Endothelial cell of umbilical vein (primary cell): ENCODE data around the gene BMPR1B. TPM values are rescaled to one million over a fixed set of nuclear protein-coding genes. Genes with fewer than 3 reads are reported as not detected.

Experiments used
- BruUV-seq: library from RNA; stranded (reverse); fragments of 400-500 nt; replicated peaks from 2 replicates; lab custom pipeline; 2021; lab: Mats Ljungman, UMichigan
- CTCF ChIA-PET: fragments of 300-600, 350-600 bp; sonication (Branson Sonifier 250); formaldehyde crosslinking; loops from one replicate; lab custom pipeline; 2021; ENCODE audit warnings: antibody characterized with exemption, inconsistent platforms; lab: Charles Lee
- POLR2A ChIA-PET: fragments of 300-600, 350-600 bp; sonication (Branson Sonifier 250); formaldehyde crosslinking; loops from one replicate; lab custom pipeline; 2021; ENCODE audit warnings: antibody characterized with exemption, inconsistent platforms; lab: Charles Lee
- DNase-seq: peaks from one replicate; pipeline ENCODE4 v3.0.0-alpha.2; 2011; ENCODE audit warnings: low read depth, low spot score
- FAIRE-seq: peaks from 2 replicates; lab custom pipeline; 2011; peaks lifted over from hg19 to GRCh38; lab: Jason Lieb, UNC
- H2AFZ ChIP-seq: 2 replicates; pipeline ENCODE4 v1.6.0; 2012; ENCODE audit warnings: low read depth, low read length, control low read depth, inconsistent platforms
- H3K27ac ChIP-seq: 2 replicates; pipeline ENCODE4 v1.5.1; 2011; ENCODE audit warnings: low read depth, mild to moderate bottlenecking, control low read depth, low read length, moderate library complexity; ENCODE audit not compliant: insufficient read depth
- H3K27me3 ChIP-seq, 2 experiments: 2 replicates each; pipeline versions ENCODE4 v1.6.0 to v1.6.1; 2011; ENCODE audit warnings: low read length in 2 of 2, mixed read lengths in 1 of 2; ENCODE audit not compliant: control insufficient read depth in 2 of 2, insufficient read depth in 2 of 2
- H3K36me3 ChIP-seq, 2 experiments: 2 replicates in 1 of 2; 3 replicates in 1 of 2; pipeline ENCODE4 v1.5.1; 2011; ENCODE audit warnings: low read length in 2 of 2, mild to moderate bottlenecking in 1 of 2, moderate library complexity in 1 of 2; ENCODE audit not compliant: control insufficient read depth in 2 of 2, insufficient read depth in 2 of 2; ENCODE audit errors: extremely low read depth in 1 of 2
- H3K4me1 ChIP-seq: 3 replicates; pipeline ENCODE4 v1.5.1; 2011; ENCODE audit warnings: mild to moderate bottlenecking, low read length; ENCODE audit not compliant: control insufficient read depth, insufficient read depth; ENCODE audit errors: extremely low read depth
- H3K4me2 ChIP-seq: 2 replicates; pipeline ENCODE4 v1.6.1; 2011; ENCODE audit warnings: low read length, control low read depth, mixed read lengths; ENCODE audit not compliant: insufficient read depth
- H3K4me3 ChIP-seq, 3 experiments: fragments of 200-600 bp in 1 of 3; sonication (generic), shearing (Covaris generic) in 1 of 3; replicated peaks in 1 of 3; 2 replicates each; pipeline ENCODE4 v1.5.1; 2011 to 2016; ENCODE audit warnings: control low read depth in 3 of 3, low read length in 3 of 3, mild to moderate bottlenecking in 2 of 3, inconsistent platforms in 1 of 3, low read depth in 1 of 3, moderate library complexity in 1 of 3; ENCODE audit not compliant: insufficient read depth in 1 of 3
- H3K79me2 ChIP-seq: 2 replicates; pipeline ENCODE4 v1.6.0; 2012; ENCODE audit warnings: low read length, inconsistent platforms; ENCODE audit not compliant: control insufficient read depth, insufficient read depth
- H3K9ac ChIP-seq: replicated peaks from 2 replicates; pipeline ENCODE3; 2011; ENCODE audit warnings: low read length, control low read depth; ENCODE audit not compliant: insufficient read depth; ENCODE audit errors: extremely low read depth
- H3K9me1 ChIP-seq: replicated peaks from 3 replicates; pipeline ENCODE4 v1.6.0; 2011; ENCODE audit warnings: mild to moderate bottlenecking, low read length; ENCODE audit not compliant: control insufficient read depth, insufficient read depth; ENCODE audit errors: extremely low read depth
- H3K9me3 ChIP-seq: replicated peaks from 2 replicates; pipeline ENCODE4 v1.5.1; 2012; ENCODE audit warnings: low read length, inconsistent platforms; ENCODE audit not compliant: control insufficient read depth, insufficient read depth
- H4K20me1 ChIP-seq: replicated peaks from 2 replicates; pipeline ENCODE3; 2011; ENCODE audit warnings: mild to moderate bottlenecking, low read length; ENCODE audit not compliant: control insufficient read depth, insufficient read depth; ENCODE audit errors: extremely low read depth
- EZH2 ChIP-seq: IDR thresholded peaks from 2 replicates; pipeline ENCODE4 v1.6.1; 2012; ENCODE audit warnings: borderline replicate concordance, low read depth, mild to moderate bottlenecking, moderate library complexity, low read length, inconsistent platforms; ENCODE audit not compliant: severe bottlenecking
- FOS ChIP-seq: IDR thresholded peaks from 2 replicates; pipeline ENCODE4 v1.6.1; 2011; ENCODE audit warnings: mild to moderate bottlenecking, low read length, moderate library complexity, borderline replicate concordance; ENCODE audit not compliant: insufficient read depth
- GATA2 ChIP-seq: IDR thresholded peaks from 2 replicates; pipeline ENCODE4 v1.7.0; 2011; ENCODE audit warnings: low read depth, mild to moderate bottlenecking, moderate library complexity, mixed read lengths, low read length; ENCODE audit not compliant: insufficient read length, insufficient read depth
- MYC ChIP-seq: IDR thresholded peaks from one replicate; pipeline ENCODE4 v1.6.1; 2011; ENCODE audit warnings: mild to moderate bottlenecking, low read depth, low read length
- POLR2A ChIP-seq: IDR thresholded peaks from 2 replicates; pipeline ENCODE4 v1.6.1; 2012; ENCODE audit warnings: low read depth, mild to moderate bottlenecking, control low read depth, low read length
- POLR2AphosphoS5 ChIP-seq: IDR thresholded peaks from 2 replicates; pipeline ENCODE4 v1.6.1; 2012; ENCODE audit warnings: low read depth, mild to moderate bottlenecking, control low read depth, low read length, moderate library complexity; ENCODE audit not compliant: insufficient read depth
- dilution Hi-C: fragments of 300-500 bp; cut with MboI; formaldehyde crosslinking; loops from one replicate; pipeline ENCODE4 v1.15.0; 2019; ENCODE audit warnings: low sequenced_read_pairs; ENCODE audit not compliant: extremely low pct_ligation_motif_present
- intact Hi-C: fragments of 100-400 bp; cut with micrococcal nuclease; formaldehyde crosslinking; loops from one replicate; pipeline ENCODE4 v1.10.0; 2022
- polyA plus RNA-seq, 4 experiments: library from polyadenylated mRNA; depleted of rRNA in 3 of 4; stranded (reverse) in 3 of 4; unstranded in 1 of 4; fragments of >200 nt; gene quantifications; 2 replicates each; pipeline versions ENCODE4 v1.2.1 to v1.2.3, GENCODE V29; 2011 to 2012; ENCODE audit warnings: missing spikeins in 1 of 4
- total RNA-seq: library from RNA; stranded (reverse); gene quantifications from 2 replicates; pipeline ENCODE4 v1.2.3, GENCODE V29; 2021
- TF ChIP-seq, protein P1 (sequence below), 2 donors: IDR thresholded peaks; 1 replicate in 1 of 2; 2 replicates in 1 of 2; pipeline ENCODE4 v1.5.1; 2011; ENCODE audit warnings: low read length in 2 of 2, mild to moderate bottlenecking in 2 of 2, moderate library complexity in 2 of 2, control low read depth in 1 of 2, inconsistent platforms in 1 of 2, low read depth in 1 of 2; ENCODE audit not compliant: insufficient read depth in 1 of 2; ENCODE audit errors: extremely low read depth in 1 of 2
- TF ChIP-seq, protein P2 (sequence below): IDR thresholded peaks from 2 replicates; pipeline ENCODE4 v1.6.1; 2011; ENCODE audit not compliant: insufficient read depth, insufficient read length

BMPR1B gene
- total and polyA plus RNA-seq, 2 donors (not counting 3 experiments of a cell fraction or from before 2014, with no cell fraction given) = 0.28 to 2.1 TPM

DNA sequence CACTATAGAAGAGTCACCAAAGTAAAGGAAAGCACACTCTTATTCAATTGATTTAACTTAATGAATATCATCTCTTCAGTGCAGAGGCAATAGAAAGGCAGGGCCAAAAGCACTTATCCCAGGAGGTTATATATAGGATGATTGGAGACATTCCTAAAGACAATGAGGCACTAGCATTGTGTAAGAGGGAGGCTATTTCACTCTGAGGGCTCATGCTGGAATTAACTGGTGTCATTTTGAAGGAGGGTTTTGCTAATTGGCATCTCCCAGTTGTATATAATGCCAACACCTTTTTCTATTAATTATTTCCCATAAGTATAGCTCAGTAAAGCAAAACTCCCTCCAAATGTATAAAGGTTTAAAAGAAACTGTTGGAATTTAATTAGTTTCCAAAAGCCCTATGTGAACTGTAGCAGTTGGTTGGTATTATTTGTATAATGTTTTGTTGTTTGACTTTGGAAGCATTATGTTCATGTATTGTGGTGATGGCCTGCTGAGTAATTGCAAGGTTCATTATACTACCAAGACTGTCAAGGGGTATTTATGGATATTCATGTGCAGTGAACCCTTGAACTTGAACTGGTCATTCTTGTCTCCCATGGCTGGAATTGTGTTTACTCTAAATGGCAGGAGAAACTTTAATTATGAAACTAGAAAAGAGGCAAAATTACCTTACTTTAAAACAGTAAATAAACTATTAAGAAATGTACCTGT is 270.3 kb downstream of the BMPR1B start:
- BruUV-seq = no TSS peak
- dilution Hi-C loops = no loop called here
- no peaks in the 10 kb centered on the region for H3K36me3 ChIP-seq
- no peak overlapping the region for H3K27ac ChIP-seq
- no peaks in the 10 kb centered on the region for H3K9me3 ChIP-seq
- no peaks in the 10 kb centered on the region for H4K20me1 ChIP-seq
- TF ChIP-seq POLR2A = no peak
- TF ChIP-seq POLR2AphosphoS5 = no peak
- TF ChIP-seq GATA2 = no peak
- intact Hi-C loops = no loop called here
- H3K4me3 ChIP-seq = no peak overlapping the region
- H3K9ac ChIP-seq = no peak overlapping the region
- H3K9me1 ChIP-seq = no peaks in the 10 kb centered on the region
- H3K27me3 ChIP-seq = no peaks in the 10 kb centered on the region
- no peak for DNase-seq
- ChIA-PET CTCF (no interaction called here), POLR2A (no interaction called here)
- H2AFZ ChIP-seq = no peak overlapping the region
- no peak for FAIRE-seq
- no peaks in the 10 kb centered on the region for H3K4me1 ChIP-seq
- H3K79me2 ChIP-seq = no peaks in the 10 kb centered on the region
- H3K4me2 ChIP-seq = no peak overlapping the region

DNA sequence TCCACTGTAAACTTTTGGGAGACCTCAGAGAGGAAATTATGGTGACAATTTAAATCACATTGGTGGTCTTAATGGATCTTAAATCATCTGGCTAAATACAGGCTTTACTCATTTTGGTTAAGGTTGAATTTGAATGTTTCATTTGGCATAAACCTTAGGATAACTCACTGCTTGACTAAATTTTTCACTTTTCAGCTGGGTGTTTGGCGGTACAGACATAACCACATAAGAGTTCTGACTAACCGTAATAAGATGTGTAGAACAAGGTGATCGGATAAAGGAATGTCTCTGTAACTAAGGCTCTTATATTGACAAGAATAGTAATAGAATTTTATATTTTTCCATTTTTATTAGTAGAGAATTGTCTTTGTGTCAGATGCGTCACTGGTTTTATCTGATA is 281.0 kb downstream of the BMPR1B start:
- POLR2A ChIA-PET = no interaction called here
- Histone ChIP-seq H3K27ac (no peak overlapping the region), H3K4me1 (no peaks in the 10 kb centered on the region), H3K4me2 (no peak overlapping the region), H3K27me3 (no peaks in the 10 kb centered on the region), H3K36me3 (no peaks in the 10 kb centered on the region), H2AFZ (no peak overlapping the region), H3K9me1 (no peaks in the 10 kb centered on the region), H3K4me3 (no peak overlapping the region), H4K20me1 (no peaks in the 10 kb centered on the region), H3K9me3 (no peaks in the 10 kb centered on the region), H3K9ac (no peak overlapping the region), H3K79me2 (no peaks in the 10 kb centered on the region)
- BruUV-seq = no TSS peak
- TF ChIP-seq FOS = no peak
- no peak for TF ChIP-seq MYC
- TF ChIP-seq POLR2A = no peak
- no peak for TF ChIP-seq POLR2AphosphoS5
- TF ChIP-seq GATA2 = no peak
- TF ChIP-seq, protein P1, sequence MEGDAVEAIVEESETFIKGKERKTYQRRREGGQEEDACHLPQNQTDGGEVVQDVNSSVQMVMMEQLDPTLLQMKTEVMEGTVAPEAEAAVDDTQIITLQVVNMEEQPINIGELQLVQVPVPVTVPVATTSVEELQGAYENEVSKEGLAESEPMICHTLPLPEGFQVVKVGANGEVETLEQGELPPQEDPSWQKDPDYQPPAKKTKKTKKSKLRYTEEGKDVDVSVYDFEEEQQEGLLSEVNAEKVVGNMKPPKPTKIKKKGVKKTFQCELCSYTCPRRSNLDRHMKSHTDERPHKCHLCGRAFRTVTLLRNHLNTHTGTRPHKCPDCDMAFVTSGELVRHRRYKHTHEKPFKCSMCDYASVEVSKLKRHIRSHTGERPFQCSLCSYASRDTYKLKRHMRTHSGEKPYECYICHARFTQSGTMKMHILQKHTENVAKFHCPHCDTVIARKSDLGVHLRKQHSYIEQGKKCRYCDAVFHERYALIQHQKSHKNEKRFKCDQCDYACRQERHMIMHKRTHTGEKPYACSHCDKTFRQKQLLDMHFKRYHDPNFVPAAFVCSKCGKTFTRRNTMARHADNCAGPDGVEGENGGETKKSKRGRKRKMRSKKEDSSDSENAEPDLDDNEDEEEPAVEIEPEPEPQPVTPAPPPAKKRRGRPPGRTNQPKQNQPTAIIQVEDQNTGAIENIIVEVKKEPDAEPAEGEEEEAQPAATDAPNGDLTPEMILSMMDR (IDR thresholded peaks at IDR 0.05; ENCODE audit: extremely low read depth in 1 of 2, insufficient read depth in 1 of 2, low read depth in 1 of 2, low read length in 2 of 2) = no peak
- TF ChIP-seq, protein P2, sequence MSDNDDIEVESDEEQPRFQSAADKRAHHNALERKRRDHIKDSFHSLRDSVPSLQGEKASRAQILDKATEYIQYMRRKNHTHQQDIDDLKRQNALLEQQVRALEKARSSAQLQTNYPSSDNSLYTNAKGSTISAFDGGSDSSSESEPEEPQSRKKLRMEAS = no peak
- no peak for TF ChIP-seq EZH2
- dilution Hi-C loops (no loop called here), intact Hi-C loops (no loop called here)
- no peak for DNase-seq
- CTCF ChIA-PET = no interaction called here
- no peak for FAIRE-seq
